NCI-H187 treated with DMSO at 0.1 percent for 48 hours (cell line): ENCODE data around the gene EEFSEC.

Source experiments
- DNase-seq: peaks from one replicate; lab custom pipeline; 2025; lab: John Stamatoyannopoulos, UW

EEFSEC gene

DNA sequence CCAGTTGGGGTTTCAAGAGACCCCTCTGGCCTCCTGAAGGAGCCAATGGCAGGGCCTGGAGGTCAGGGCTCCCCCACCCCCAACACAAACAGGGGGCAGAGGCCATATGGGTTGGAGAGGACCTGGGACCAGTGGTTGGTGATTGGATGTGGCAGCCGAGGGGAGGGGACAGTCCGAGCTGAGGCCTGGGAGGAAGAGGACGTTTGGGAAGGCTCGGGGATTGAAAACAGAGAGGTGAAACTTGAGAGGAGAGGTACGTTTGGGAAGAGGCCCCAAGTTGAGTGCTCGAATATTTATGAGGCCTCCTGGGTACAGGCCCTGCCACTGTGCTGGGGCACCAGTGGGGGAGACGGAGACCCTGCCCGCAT is 259.7 kb downstream of the EEFSEC start:
- no peak for DNase-seq

DNA sequence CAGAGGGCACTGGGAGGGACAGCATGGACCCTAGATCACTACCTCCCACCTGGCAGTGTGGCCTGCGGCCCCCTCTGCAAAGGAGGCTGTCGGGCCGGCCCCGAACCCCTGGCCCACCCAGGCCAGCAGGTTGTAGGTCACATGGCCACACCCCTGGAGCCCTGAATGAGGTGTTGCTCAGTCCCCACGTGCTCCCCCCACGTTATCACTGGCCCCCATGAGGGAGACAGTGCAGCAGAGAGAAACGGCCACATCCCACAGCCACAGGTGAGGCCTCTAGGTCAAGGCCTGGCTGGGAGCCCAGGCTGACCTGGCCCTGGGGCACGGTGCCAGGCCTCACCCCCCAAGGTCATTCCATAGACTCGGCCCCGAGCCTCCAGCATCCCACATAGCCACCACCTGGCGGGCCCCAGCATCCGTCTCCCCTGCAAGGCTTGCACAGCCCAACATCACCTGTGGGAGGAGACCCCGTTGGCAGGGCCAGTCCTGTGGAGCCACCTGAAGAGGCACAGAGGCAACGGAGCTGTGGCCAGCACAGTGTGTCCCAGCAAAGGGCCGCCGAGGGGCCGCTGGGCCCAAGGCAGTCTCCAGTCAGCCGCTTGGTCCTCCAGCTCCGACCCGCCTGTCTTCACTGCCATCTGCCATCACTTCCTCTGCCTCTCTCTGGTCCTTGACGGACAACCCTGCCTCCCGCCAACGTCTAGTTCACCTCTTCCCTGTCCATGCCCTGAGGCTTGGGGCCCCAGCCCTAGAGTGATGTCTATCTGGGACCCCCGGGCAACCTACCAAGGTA is 260.3 kb downstream of the EEFSEC start:
- DNase-seq, result no peak

DNA sequence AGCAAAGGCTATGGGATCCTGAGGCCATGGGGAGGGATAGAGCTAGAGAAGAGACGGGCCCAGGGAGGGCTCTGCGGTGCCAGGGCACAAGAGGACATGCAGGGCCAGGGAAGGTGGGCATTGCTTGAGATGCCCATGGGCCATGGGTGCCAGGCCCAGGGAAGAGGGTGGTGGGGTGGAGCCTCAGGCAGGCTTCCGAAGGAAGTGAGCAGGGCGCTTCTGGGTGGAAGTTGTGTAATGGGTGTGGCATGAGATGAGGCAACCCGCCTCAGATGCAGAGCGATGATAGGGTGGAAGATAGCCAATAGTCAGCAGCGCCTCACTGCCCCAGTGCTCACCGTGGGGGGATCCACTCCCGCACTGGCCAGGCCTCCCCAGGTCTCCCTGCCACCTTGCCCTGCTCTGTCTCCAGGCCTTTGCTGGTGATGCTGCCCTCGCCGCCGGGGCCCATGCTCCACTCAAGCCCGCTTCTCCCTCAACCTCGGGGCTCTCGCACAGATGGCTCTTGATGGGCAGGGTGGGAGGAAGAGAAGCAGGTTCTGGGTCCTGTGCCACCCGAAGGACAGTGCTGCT is 262.0 kb downstream of the EEFSEC start:
- no peak for DNase-seq

DNA sequence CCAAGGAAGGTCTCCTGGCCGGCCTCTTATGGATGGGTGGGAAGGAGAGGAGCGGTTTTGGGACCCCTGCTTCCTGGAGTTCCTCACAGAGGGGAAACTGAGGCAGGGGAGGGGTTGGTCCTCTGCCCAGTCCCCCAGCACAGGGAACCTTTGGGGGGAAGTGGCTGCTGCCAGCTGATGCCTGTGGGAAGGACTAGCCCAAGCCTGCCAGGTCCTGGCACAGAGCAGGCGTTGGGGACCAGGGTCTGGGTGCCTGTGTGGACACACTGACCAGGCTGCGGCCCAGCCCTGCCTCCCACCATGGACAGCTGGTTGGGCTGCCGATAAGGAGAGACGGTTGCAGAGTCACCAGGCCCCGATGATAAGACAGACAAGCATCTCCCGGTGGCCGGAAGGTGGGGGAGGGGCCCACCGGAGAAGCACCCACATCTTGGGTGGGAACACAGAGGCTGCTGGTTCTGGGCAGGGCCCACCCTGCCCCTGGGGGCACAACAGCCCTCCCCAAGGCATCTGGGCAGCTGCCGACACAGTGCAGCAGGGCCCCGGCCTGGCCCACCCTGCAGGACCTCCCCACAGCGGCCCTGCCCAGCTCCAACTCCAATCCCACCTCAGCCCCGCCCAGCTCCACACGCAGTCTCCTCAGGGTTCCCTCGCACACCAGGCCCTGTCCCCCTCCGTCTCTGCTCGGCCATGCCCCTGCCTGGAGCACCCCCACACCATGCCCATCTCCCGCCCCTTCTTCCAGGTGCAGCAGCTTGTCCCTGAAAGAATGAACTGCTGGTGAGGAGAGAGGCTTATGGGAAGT is 262.7 kb downstream of the EEFSEC start:
- DNase-seq, result no peak

DNA sequence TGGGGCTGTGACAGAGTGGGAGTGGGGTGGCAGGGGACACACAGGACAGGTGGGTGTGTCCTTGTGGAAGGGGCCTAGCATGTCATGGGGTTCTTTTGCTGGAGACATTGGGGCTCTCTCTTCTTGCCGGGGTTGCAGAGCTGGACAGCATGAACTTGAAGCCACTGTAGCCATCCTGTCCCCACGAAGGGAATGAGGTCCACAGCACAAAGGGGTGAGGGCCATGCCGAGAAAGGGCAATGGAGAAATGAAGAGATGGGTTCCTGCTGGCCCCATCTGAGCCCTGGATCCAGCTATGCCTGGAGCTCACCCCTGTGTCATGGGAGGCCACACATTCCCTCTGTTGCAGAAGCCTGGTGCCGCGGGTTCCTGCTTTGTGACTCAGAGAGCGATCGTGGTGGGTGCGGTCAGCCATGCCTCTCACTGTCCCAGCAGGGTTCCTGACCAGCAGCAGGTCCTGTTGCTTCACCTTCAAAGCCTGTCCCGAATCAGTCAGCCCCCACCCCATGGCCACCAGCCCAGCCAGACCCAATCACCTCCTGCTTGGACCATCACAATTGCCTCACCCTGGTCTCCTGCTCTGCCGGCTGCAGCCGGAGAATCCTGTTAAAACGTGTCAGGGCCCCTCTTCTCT is 263.4 kb downstream of the EEFSEC start:
- DNase-seq, result no peak

DNA sequence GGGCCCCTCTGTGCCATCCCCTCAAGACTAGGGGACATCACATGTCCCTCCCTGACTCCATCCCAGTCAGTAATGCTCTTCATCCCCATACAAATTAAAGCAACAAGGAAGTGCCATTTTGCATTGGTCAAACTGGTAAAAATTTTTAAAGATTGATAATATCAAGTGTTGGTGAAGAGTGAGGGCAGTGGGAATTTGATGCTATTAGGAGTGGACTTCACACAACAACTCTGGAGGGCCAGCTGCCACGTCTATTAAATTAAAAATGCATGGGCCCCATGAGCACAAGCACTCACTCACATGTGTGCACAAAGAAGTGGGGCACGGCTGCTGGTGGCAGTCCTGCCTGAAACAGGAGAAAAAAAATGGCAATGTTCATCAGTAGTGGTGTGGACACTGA is 265.6 kb downstream of the EEFSEC start:
- DNase-seq, result no peak

DNA sequence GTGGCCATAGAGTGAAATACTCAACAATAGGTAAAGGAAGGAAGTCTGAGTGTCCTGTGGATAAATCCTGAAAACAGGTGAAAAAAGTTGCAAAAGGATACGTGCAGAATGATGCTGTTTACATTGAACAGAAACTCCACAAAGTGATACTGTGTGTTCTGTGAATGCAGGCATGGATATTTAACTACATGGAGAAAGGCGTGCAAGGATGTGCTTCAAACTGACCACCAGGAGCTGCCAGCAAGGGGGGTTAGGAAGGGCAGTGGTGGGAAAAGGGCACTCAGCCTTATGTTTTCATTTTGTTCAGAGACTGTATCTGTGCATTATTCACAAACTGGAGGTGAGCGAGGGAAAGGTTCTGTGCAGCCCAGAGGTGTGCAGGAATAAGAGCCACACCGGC is 266.0 kb downstream of the EEFSEC start:
- no peak for DNase-seq

DNA sequence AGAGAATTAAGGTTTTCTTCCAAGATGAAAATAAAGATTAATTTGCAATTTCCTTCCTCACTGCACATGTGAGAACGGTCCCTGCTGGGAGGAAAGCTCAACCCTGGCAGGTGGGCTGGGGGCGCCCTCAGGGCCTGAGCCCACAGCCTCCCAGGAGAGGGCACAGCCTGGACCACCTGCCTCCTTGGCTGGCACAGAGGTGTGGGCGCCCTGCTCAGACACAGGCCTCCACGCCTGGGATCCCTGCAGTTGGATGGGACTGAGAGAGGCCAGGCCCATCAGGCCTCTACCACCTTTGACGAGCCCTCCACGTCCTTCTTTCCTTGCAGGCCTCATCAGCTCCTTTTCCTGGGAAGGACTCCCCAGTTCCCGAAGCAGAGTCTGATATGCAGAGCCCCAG is 267.0 kb downstream of the EEFSEC start:
- DNase-seq, result no peak

DNA sequence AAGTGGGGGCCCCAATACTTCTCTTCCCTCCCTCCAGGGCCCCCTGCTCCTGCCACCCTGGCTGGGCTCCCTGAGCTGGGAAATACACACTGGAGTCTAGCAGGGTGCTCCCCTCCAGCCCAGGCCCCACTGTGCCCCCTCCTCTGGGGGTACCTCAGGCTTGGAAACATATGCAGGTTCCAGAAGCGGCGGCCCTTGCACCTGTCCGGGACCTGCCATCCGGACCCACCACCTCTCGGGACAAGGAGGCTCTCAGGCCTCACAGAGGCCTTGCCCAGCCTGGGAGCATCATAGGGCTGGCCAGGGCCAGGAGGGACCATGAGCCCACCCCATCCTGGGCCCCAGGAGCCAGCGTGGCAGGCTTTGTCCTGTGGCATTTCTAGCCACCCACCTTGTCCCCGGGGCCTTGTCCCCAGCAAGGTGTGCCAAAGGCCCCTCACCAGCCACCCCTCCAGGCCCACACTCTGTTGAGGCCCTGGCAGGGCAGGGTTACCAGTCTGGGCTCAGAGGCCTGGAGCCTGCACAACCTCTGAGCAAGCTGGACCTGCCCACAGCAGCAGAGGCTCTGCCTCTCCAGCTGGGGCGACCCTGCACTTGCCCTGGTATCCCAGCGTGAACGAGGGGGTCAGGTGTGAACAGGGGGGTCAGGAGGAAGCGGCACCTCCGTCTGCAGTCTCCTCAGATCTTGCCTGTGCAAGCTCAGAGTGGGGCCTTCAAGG is 267.6 kb downstream of the EEFSEC start:
- no peak for DNase-seq

DNA sequence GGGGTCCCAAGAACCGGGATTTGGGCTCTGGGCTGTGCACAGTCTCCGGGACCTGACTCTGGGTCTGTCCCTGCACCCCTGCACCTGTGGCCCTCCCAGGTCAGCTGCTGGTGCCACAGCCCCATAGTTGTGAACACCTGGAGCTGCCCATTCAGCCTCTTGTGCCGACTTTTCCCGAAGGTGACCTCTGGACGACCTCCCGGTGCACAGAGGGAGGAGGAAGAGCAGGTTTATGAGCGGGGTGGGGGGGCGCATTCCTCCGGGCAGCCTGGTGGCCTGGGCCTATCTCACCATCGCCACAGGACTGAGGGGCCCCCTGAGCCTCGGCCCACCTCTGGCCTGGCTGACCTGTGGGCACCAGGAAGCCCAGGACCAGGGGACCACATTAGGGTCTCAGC is 268.2 kb downstream of the EEFSEC start:
- DNase-seq, result no peak

DNA sequence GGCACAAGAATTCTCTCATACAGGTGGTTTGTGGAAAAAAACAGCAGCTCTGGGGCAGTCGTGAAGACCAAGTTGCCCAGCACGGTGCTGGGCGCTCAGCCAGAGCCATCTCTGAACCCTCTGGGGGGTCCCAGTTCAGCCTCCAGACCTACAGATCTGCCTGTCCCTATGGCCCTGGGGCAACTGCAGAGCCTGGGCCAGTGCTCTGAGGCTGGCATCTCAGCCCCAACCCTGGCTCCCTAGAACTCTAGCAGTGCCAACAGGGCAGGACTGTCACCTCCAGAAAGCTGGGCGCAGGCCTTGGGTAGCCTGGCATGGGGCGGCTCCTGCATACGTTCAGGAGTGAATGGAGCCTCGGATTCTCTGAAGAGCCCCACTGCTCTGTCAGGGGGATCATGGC is 268.7 kb downstream of the EEFSEC start:
- DNase-seq, result no peak

DNA sequence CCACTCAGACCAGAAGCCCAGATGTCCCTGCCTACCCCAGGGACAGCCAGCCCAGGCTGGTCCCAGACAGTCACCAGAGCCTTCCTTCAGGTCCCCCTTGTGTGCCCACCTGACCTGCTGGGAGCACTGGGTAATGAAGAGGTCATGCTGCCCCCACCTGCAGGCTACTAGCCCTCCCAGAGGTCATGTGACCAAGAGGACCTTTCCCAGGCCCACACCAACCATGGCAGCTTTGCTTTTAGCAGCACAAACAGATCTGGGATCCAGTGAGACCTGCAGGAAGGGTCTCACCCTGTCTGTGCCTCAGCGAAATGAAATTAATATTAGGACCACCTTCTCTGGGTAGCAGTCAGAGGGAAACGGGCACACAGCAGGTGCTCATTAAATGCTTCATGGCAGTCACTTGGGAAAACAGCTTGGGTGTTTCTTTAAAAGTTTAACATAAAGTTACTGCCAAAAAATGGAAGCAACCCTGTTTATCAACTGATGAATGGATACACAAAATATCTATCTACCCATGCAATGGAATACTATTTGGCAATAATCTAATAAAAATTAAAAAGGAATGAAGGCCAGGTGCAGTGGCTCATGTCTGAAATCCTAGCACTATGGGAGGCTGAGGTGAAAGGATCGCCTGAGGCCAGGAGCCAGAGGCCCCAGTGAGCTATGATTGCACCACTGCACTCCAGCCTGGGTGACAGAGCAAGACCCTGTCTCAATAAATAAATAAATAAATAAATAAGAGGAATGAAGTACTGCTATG is 269.7 kb downstream of the EEFSEC start:
- DNase-seq, result no peak

DNA sequence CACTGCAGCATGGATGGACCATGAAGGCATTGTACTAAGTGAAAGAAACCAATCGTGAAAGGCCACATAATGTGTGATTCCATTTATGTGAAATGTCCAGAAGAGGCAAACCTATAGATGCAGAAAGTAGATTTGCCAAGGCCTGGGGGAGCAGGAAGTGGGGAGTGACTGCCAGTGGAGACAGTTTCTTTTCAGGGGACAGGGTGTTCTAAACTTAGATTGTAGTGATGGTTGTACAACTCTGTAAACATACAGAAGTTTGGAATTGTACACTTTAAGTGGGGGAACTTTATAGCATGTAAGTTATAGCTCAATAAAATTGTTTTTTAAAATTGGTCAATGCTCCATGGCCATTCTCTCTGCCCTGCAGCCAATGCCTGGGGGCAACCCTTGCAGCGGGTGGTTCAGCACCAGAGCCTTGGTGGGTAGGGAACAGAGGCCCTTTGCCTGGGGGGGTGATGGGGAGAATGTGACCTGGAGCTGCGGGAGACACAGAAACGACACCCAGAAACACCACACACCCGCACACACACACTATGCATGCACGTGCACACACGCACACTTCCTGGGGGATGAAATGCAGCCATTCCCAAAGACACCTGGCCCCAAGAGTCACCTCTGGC is 270.4 kb downstream of the EEFSEC start:
- no peak for DNase-seq

DNA sequence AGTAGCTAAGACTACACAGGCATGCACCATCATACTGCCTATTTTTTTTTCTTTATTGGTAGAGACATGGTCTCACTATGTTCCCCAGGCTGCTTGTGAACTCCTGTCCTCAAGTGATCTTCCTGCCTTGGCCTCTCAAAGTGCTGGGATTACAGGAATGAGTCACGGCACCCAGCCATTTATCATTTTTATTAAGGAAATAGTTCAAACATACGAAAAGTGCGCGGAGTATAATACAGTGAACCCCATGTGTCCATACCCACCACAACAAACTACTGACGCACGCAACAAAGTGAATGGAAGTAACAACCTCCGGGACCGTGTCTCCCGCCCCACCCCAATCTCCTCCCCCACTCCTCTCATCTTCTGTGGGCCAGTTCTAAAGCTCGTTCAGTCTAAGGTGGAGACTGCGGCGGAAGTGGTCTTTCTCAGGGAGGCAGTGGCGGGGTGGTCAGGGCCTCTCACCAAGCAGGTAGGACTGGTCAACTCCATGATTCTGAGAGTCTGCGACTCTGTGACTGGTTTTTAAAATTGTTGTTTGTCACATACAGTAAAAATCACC is 271.3 kb downstream of the EEFSEC start:
- no peak for DNase-seq

DNA sequence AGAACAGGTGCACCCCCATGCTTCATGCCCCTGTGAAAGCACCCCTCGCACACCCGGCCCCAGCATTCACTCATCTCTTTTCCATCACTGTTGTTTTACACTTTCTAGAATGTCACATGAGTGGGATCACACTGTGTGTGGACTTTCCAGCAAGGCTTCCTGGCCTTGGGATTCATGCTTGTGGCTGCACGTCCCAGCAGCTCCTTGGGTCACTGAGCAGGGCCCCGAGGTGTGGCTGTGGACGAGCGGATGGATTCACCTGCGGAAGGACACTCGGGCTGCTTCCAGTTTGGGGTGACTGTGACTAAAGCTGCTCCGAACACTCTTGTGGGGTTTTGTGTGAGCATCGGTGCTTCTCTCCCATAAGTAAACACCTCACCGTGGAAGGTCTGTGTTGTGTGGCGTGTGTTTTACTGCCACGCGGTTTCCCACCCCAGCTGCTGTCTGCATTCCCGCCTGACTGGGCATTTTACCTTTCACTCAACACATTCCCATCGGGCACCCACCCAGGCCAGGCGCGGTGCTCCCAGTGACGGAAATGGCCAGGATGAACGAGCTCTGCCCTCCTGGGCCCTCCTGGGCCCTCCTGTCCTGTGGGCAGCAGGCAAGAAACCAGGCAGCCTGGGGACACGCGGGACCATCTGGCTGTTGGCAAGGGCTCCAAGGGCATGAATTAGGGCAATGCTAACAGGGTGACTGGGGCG is 272.0 kb downstream of the EEFSEC start:
- no peak for DNase-seq

DNA sequence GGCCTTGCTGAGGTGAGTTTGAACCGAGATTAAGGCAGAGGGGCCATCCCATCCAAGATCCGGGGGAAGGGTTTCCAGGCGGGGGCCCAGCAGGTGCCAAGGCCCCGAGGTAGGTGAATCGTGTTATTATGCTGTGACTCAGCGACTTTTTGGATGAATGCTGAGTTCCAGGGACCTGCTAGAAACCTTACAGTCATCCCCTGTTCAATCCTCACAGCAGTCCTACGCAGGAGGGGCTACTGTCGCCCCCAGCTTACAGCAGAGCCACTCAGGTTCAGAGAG is 272.5 kb downstream of the EEFSEC start:
- no peak for DNase-seq

DNA sequence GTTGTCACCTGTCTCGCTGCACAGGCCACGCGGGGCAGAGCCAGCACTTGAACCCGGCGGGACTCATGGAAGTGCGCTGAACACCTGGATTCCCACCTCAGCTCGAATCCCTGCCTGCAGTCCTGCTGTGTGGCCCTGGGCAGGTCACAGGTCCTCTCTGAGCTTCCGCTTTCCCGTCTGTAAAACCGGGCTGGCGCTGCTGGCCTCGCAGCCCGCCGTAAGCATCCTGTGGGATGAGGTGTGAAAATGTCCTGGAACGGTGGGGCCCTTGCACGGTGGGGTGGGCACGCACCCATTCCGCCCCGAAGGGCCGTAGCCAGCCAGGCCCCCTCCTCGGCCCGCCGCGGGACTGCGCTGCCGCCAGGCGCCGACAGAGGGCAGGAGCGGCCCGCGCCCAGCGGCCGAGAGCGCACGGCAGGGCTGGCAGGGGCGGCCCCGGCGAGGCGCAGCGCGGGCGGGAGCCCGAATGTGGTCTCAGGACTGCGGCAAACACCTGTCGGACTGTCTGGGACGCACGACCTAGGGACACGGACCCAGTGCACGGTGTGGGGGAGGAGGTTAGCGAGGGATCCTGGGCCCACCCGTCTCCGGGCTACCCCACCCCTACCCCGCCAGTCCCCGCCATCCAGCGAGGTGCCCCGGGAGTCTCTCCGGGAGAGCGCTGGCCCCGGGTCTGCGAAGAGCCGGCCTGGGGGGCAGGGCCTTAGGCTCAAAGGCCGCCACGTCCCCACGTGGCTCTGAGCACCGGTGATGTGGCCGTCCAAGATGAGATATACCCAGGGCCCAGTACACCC is 273.0 kb downstream of the EEFSEC start:
- DNase-seq, result no peak

DNA sequence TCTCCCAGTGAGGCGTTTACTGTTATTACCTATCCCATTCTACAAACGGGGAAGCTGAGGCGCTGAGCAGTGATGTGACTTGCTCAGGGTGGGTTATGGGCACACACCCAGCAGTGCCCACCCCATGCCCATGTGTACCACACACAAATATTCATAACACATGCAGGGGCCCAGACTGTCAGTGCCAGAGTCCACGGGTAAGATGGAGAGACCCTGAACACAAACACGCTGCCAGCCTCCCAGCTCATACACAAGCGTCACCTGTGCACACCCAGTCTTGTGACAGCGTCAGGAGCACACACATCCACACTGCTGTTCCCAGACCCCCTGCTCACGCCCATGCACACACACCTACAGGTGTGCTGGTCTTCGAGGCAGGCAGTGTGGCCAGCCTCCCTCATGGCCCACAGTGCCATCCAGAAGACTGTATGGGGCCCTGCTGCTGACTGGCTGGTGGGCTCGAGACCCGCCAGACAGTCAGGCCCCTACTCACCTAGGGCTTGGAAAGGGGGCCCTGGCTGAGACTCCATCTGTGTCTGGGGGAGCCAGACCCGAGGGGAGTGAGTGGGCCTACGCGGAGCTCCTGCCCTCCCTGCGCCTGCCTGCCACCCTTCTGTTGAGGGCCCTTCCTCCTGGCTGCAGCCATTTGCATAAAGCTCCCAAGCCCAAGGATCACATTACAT is 274.0 kb downstream of the EEFSEC start:
- DNase-seq, result no peak
